ENCODE data around the gene BBS10.

Gene BBS10

DNA sequence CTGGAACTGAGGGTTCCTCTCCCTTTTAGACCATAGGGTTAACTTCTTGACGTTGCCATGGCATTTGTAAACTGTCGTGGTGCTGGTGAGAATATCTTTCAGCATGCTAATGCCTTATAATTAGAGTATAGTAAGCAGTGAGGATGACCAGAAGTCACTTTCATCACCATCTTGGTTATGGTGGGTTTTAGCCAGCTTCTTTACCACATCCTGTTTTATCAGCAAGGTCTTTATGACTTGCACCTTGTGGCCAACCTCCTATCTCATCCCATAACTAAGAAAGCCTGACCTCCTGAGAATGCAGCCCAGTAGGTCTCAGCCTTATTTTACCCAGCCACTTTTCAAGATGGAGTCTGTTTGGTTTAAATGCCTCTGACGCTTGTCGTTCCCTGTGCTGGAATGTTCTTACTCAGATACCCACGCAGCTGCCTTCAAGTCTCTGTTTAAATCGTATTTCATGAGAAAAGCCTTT is 44.2 kb downstream of the BBS10 start:
- TF ChIP-seq, protein P1, sequence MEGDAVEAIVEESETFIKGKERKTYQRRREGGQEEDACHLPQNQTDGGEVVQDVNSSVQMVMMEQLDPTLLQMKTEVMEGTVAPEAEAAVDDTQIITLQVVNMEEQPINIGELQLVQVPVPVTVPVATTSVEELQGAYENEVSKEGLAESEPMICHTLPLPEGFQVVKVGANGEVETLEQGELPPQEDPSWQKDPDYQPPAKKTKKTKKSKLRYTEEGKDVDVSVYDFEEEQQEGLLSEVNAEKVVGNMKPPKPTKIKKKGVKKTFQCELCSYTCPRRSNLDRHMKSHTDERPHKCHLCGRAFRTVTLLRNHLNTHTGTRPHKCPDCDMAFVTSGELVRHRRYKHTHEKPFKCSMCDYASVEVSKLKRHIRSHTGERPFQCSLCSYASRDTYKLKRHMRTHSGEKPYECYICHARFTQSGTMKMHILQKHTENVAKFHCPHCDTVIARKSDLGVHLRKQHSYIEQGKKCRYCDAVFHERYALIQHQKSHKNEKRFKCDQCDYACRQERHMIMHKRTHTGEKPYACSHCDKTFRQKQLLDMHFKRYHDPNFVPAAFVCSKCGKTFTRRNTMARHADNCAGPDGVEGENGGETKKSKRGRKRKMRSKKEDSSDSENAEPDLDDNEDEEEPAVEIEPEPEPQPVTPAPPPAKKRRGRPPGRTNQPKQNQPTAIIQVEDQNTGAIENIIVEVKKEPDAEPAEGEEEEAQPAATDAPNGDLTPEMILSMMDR (IDR thresholded peaks at IDR 0.05; ENCODE audit: control insufficient read depth, extremely low read depth, insufficient read depth): no peak
- no peak overlapping the region for H3K4me3 ChIP-seq (ENCODE audit: low read depth, low read length)
- no peak for DNase-seq (ENCODE audit: low read depth)

DNA sequence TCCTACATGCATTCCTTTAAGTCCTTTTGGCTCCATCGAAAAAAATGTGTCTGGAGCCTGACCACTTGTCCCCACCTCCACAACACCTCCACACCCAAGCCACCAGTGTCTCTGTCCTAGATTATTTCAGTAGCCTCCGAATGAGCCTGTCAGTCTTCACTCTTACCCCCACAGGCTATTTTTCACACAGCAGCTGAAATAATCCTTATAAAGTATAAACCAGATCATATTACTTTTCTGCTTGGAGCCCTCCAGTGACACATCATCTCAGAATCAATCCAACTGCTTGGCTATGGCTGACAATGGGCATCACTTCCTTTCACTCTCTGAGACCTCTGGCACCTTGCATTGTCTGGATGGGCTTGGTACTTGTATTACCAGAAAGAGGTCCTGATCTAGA is 44.9 kb downstream of the BBS10 start:
- TF ChIP-seq, protein P1 (IDR thresholded peaks at IDR 0.05; ENCODE audit: control insufficient read depth, extremely low read depth, insufficient read depth): no peak
- DNase-seq (ENCODE audit: low read depth): no peak
- no peak overlapping the region for H3K4me3 ChIP-seq (ENCODE audit: low read depth, low read length)

DNA sequence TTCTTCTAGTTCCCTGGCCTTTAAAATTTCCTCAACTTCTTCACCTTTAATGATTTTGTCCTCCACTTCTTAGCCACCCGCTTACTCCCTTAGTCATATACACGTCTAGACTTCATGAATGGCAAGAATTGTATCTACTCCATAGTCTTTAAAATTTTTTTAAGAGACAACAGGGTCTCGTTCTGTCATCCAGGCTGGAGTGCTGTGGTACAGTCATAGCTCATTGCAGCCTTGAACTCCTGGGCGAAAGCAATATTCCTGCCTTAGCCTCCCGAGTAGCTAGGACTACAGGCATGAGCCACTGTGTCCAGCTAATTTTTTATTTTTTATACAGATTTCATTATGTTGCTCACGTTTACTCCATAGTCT is 47.9 kb downstream of the BBS10 start:
- DNase-seq (ENCODE audit: low read depth): no peak
- H3K4me3 ChIP-seq (ENCODE audit: low read depth, low read length): no peak overlapping the region
- TF ChIP-seq, protein P1 (IDR thresholded peaks at IDR 0.05; ENCODE audit: control insufficient read depth, extremely low read depth, insufficient read depth): no peak

DNA sequence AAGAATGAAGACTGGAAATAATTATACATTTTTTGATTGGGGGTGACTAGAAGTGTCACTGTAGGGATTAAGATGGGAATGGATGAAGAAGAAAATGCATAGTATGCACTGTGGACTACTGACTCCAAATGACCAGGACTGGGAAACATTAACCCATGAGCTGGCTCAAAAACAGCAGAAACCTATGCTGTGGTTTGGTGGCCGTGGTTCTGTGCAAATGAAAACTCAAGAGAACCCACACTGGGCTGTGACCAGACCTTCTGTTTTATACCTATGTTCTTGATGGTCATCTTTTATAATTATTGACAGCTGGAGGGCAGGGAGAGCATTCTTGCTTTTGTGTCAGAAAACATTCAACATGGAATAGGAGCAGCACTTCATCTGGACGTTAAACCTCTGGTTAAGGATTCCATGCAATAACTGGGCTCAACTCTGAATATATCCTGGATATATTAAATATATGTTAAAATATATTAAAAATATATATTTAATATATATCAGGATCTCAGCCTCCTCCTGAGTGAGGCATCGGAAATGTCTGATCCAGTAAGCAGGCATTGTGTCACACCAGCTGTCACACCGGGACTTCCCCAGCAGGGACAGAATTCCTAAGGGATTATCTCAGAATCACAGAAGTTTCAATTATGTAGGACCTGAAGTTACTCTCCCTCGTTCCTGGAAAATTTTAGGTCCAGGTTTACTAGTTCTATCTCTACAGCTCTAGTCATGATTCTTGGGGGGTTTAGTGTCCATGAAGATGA is 48.5 kb downstream of the BBS10 start:
- H3K4me3 ChIP-seq (ENCODE audit: low read depth, low read length): no peak overlapping the region
- TF ChIP-seq, protein P1 (IDR thresholded peaks at IDR 0.05; ENCODE audit: control insufficient read depth, extremely low read depth, insufficient read depth): no peak
- DNase-seq (ENCODE audit: low read depth): no peak
